ENCODE measurements around the gene METAP1.

The METAP1 gene

GRCh38 chr4:99071159-99071558, 75.6 kb downstream of the METAP1 start:
- H3K36me3 ChIP-seq (ENCODE audit: low read depth): peaks cover 67% of the 10 kb centered on the region
- H3K9me3 ChIP-seq (ENCODE audit: severe bottlenecking): no peaks in the 10 kb centered on the region
- no peaks in the 10 kb centered on the region for H3K4me1 ChIP-seq (ENCODE audit: insufficient read depth, poor library complexity, severe bottlenecking)
- H3K27ac ChIP-seq (ENCODE audit: poor library complexity, severe bottlenecking): no peak overlapping the region
- no peak overlapping the region for H3K4me3 ChIP-seq (ENCODE audit: severe bottlenecking)
- ATAC-seq (ENCODE audit: low read depth) (no peak), DNase-seq (ENCODE audit: low spot score) (no peak)
- no peaks in the 10 kb centered on the region for H3K27me3 ChIP-seq (ENCODE audit: insufficient read depth, poor library complexity, severe bottlenecking)
- no peak for TF ChIP-seq CTCF (IDR thresholded peaks at IDR 0.05; ENCODE audit: poor library complexity, severe bottlenecking)

DNA sequence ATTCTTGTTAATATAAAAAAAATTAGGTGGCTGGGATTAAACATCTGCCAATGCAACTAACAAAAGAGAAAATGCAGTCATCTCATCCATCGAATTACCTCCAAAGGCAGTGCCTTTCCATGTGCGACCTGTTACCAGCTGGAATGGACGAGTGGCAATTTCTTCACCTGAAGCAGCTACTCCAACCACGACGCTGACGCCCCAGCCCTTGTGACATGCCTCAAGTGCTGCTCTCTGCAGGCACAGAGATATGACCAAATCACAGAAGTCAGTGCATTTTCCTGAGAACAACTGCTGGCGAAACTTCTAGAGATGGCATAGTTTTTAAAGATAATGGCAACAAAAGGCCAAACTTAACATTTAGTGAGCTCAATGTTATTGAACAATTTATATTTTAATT, 79.3 kb downstream of the METAP1 start:
- ATAC-seq (ENCODE audit: low read depth): no peak

GRCh38 chr4:99076292-99076976, 80.9 kb downstream of the METAP1 start:
- TF ChIP-seq CTCF (IDR thresholded peaks at IDR 0.05; ENCODE audit: poor library complexity, severe bottlenecking): no peak
- Histone ChIP-seq H3K36me3 (ENCODE audit: low read depth) (peaks cover 100% of the 10 kb centered on the region), H3K4me3 (ENCODE audit: severe bottlenecking) (no peak overlapping the region), H3K9me3 (ENCODE audit: severe bottlenecking) (no peaks in the 10 kb centered on the region), H3K4me1 (ENCODE audit: insufficient read depth, poor library complexity, severe bottlenecking) (no peaks in the 10 kb centered on the region), H3K27ac (ENCODE audit: poor library complexity, severe bottlenecking) (no peak overlapping the region), H3K27me3 (ENCODE audit: insufficient read depth, poor library complexity, severe bottlenecking) (no peaks in the 10 kb centered on the region)
- DNase-seq (ENCODE audit: low spot score): no peak
- no peak for ATAC-seq (ENCODE audit: low read depth)

More for the DNA sequence above, 79.3 kb downstream of the METAP1 start:
- DNase-seq (ENCODE audit: low spot score): no peak
- no peak for TF ChIP-seq CTCF (IDR thresholded peaks at IDR 0.05; ENCODE audit: poor library complexity, severe bottlenecking)
- H3K27ac ChIP-seq (ENCODE audit: poor library complexity, severe bottlenecking): no peak overlapping the region
- no peaks in the 10 kb centered on the region for H3K27me3 ChIP-seq (ENCODE audit: insufficient read depth, poor library complexity, severe bottlenecking)
- H3K9me3 ChIP-seq (ENCODE audit: severe bottlenecking): no peaks in the 10 kb centered on the region
- no peaks in the 10 kb centered on the region for H3K4me1 ChIP-seq (ENCODE audit: insufficient read depth, poor library complexity, severe bottlenecking)
- H3K36me3 ChIP-seq (ENCODE audit: low read depth): peaks cover 94% of the 10 kb centered on the region
- H3K4me3 ChIP-seq (ENCODE audit: severe bottlenecking): no peak overlapping the region

DNA sequence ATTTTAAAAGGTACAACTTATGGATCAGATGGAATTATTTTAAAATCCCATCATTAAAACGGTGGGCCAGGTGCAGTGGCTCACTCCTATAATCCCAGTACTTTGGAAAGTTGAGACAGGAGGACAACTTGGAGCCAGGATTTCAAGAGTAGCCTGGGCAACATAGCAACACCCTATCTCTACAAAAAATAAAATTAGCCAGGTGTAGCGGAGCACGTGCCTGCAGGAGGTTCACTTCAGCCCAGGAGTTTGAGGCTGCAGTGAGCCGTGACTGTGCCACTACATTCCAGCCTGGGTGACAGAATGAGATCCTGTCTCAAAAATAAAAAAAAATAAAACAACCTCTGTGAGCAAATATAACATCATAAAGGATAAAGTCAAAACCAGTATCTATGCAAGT, 81.7 kb downstream of the METAP1 start:
- no peak for DNase-seq (ENCODE audit: low spot score)
- Histone ChIP-seq H3K9me3 (ENCODE audit: severe bottlenecking) (no peaks in the 10 kb centered on the region), H3K36me3 (ENCODE audit: low read depth) (peaks cover 100% of the 10 kb centered on the region), H3K4me1 (ENCODE audit: insufficient read depth, poor library complexity, severe bottlenecking) (no peaks in the 10 kb centered on the region), H3K4me3 (ENCODE audit: severe bottlenecking) (no peak overlapping the region), H3K27ac (ENCODE audit: poor library complexity, severe bottlenecking) (no peak overlapping the region), H3K27me3 (ENCODE audit: insufficient read depth, poor library complexity, severe bottlenecking) (no peaks in the 10 kb centered on the region)
- TF ChIP-seq CTCF (IDR thresholded peaks at IDR 0.05; ENCODE audit: poor library complexity, severe bottlenecking): no peak
- ATAC-seq (ENCODE audit: low read depth): no peak

- H3K4me1 ChIP-seq (ENCODE audit: insufficient read depth, poor library complexity, severe bottlenecking): no peaks in the 10 kb centered on the region
- no peak for ATAC-seq (ENCODE audit: low read depth)
- no peak for DNase-seq (ENCODE audit: low spot score)
- peaks cover 100% of the 10 kb centered on the region for H3K36me3 ChIP-seq (ENCODE audit: low read depth)
- no peaks in the 10 kb centered on the region for H3K27me3 ChIP-seq (ENCODE audit: insufficient read depth, poor library complexity, severe bottlenecking)
- H3K4me3 ChIP-seq (ENCODE audit: severe bottlenecking): no peak overlapping the region
- no peak overlapping the region for H3K27ac ChIP-seq (ENCODE audit: poor library complexity, severe bottlenecking)
- H3K9me3 ChIP-seq (ENCODE audit: severe bottlenecking): no peaks in the 10 kb centered on the region
- no peak for TF ChIP-seq CTCF (IDR thresholded peaks at IDR 0.05; ENCODE audit: poor library complexity, severe bottlenecking)
These were observed 82.8 kb downstream of the METAP1 start for GRCh38 chr4:99078336-99078735.

All from RWPE2 (cell line).